OCI-LY1 (cell line): Measurements from ENCODE around the gene BATF.

Experiments
- H2AFZ ChIP-seq: fragments of 200-600 bp; sonication (generic), shearing (Covaris generic); 2 replicates; pipeline ENCODE4 v1.6.0; 2014; ENCODE audit warnings: antibody characterized with exemption, mild to moderate bottlenecking, low read length
- H3F3A ChIP-seq: fragments of 200-600 bp; sonication (generic), shearing (Covaris generic); 2 replicates; pipeline ENCODE4 v1.6.0; 2014; ENCODE audit warnings: mild to moderate bottlenecking, antibody characterized with exemption, low read length, moderate library complexity; ENCODE audit not compliant: insufficient read depth
- H3K27ac ChIP-seq: fragments of 200-600 bp; sonication (generic); 2 replicates; pipeline ENCODE4 v1.5.1; 2014; ENCODE audit warnings: low read length, mixed run types, mild to moderate bottlenecking, low read depth; ENCODE audit not compliant: poor library complexity, severe bottlenecking
- H3K27me3 ChIP-seq: fragments of 200-600 bp; sonication (generic); 2 replicates; pipeline ENCODE4 v1.6.0; 2014; ENCODE audit warnings: antibody characterized with exemption, mild to moderate bottlenecking, low read length, moderate library complexity; ENCODE audit not compliant: insufficient read depth
- H3K36me3 ChIP-seq: fragments of 200-600 bp; sonication (generic); 2 replicates; pipeline ENCODE4 v1.6.1; 2014; ENCODE audit warnings: mild to moderate bottlenecking, antibody characterized with exemption, low read length, moderate library complexity, mixed read lengths; ENCODE audit not compliant: insufficient read depth
- H3K4me1 ChIP-seq: fragments of 200-600 bp; sonication (generic); 2 replicates; pipeline ENCODE4 v1.5.1; 2014; ENCODE audit warnings: mild to moderate bottlenecking, low read length, moderate library complexity; ENCODE audit not compliant: insufficient read depth, severe bottlenecking
- H3K4me2 ChIP-seq: fragments of 200-600 bp; sonication (generic), shearing (Covaris generic); 2 replicates; pipeline ENCODE4 v1.6.1; 2014; ENCODE audit warnings: low read length
- H3K4me3 ChIP-seq: fragments of 200-600 bp; sonication (generic); 2 replicates; pipeline ENCODE4 v1.5.1; 2014; ENCODE audit warnings: low read length, low read depth, mild to moderate bottlenecking, mixed read lengths; ENCODE audit not compliant: poor library complexity, severe bottlenecking
- H3K79me2 ChIP-seq: fragments of 200-600 bp; shearing (Covaris generic); 2 replicates; pipeline ENCODE4 v1.6.1; 2016; ENCODE audit warnings: mixed run types, low read length, mixed read lengths; ENCODE audit not compliant: insufficient read depth
- H3K9ac ChIP-seq: fragments of 200-600 bp; sonication (generic), shearing (Covaris generic); 2 replicates; pipeline ENCODE4 v1.6.1; 2014; ENCODE audit warnings: mild to moderate bottlenecking, low read length, mixed read lengths
- H3K9me2 ChIP-seq: fragments of 200-600 bp; sonication (generic), shearing (Covaris generic); 2 replicates; pipeline ENCODE4 v1.6.1; 2014; ENCODE audit warnings: low read depth, mild to moderate bottlenecking, low read length, mixed read lengths
- H3K9me3 ChIP-seq: fragments of 200-600 bp; shearing (Covaris generic); 2 replicates; pipeline ENCODE4 v1.6.1; 2014; ENCODE audit warnings: low read length, mixed read lengths
- H4K20me1 ChIP-seq: fragments of 200-600 bp; sonication (generic), shearing (Covaris generic); 2 replicates; pipeline ENCODE4 v1.6.0; 2016; ENCODE audit warnings: mild to moderate bottlenecking, low read length; ENCODE audit not compliant: insufficient read depth
- EZH2 ChIP-seq: fragments of 200-600 bp; sonication (generic), shearing (Covaris generic); IDR thresholded peaks from 2 replicates; pipeline ENCODE4 v1.8.0; 2017; ENCODE audit warnings: borderline replicate concordance, mixed run types, mild to moderate bottlenecking, antibody characterized with exemption, low read length, moderate library complexity, mixed read lengths
- TF ChIP-seq, protein P1 (sequence below): fragments of 200-600 bp; sonication (generic), shearing (Covaris generic); IDR thresholded peaks from 2 replicates; pipeline ENCODE4 v1.5.1; 2017; ENCODE audit warnings: mild to moderate bottlenecking, antibody characterized with exemption, low read length, moderate library complexity, mixed read lengths

Gene BATF

DNA sequence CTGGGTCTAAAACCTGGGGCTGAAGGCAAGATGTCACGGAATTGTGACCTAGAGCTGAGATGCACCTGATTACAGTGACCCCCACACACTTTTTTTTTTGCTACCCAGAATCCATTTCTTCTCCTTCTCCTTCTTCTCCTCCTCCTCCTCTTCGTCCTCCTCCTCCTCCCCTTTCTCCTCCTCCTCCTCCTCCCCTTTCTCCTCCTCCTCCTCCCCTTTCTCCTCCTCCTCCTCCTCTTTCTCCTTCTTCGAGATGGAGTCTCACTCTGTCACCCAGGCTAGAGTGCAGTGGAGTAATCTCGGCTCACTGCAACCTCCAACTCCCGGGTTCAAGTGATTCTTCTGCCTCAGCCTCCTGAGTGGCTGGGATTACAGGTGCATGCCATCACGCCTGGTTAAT is 36.8 kb downstream of the BATF start:
- no peak overlapping the region for H2AFZ ChIP-seq
- no peak overlapping the region for H3K4me3 ChIP-seq
- no peak overlapping the region for H3K27ac ChIP-seq
- H4K20me1 ChIP-seq, result no peaks in the 10 kb centered on the region
- TF ChIP-seq EZH2, result no peak
- TF ChIP-seq, protein P1, sequence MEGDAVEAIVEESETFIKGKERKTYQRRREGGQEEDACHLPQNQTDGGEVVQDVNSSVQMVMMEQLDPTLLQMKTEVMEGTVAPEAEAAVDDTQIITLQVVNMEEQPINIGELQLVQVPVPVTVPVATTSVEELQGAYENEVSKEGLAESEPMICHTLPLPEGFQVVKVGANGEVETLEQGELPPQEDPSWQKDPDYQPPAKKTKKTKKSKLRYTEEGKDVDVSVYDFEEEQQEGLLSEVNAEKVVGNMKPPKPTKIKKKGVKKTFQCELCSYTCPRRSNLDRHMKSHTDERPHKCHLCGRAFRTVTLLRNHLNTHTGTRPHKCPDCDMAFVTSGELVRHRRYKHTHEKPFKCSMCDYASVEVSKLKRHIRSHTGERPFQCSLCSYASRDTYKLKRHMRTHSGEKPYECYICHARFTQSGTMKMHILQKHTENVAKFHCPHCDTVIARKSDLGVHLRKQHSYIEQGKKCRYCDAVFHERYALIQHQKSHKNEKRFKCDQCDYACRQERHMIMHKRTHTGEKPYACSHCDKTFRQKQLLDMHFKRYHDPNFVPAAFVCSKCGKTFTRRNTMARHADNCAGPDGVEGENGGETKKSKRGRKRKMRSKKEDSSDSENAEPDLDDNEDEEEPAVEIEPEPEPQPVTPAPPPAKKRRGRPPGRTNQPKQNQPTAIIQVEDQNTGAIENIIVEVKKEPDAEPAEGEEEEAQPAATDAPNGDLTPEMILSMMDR, result no peak
- no peaks in the 10 kb centered on the region for H3K4me1 ChIP-seq
- H3K79me2 ChIP-seq, result no peaks in the 10 kb centered on the region
- H3K27me3 ChIP-seq, result no peaks in the 10 kb centered on the region
- H3K9me3 ChIP-seq, result no peaks in the 10 kb centered on the region
- no peaks in the 10 kb centered on the region for H3K36me3 ChIP-seq
- no peak overlapping the region for H3K9ac ChIP-seq
- no peaks in the 10 kb centered on the region for H3K9me2 ChIP-seq
- H3F3A ChIP-seq, result no peaks in the 10 kb centered on the region
- H3K4me2 ChIP-seq, result no peak overlapping the region

- no peaks in the 10 kb centered on the region for H3K27me3 ChIP-seq
Measured at GRCh38 chr14:75559451-75560222, 37.4 kb downstream of the BATF start.

GRCh38 chr14:75561013-75561432 is 38.8 kb downstream of the BATF start:
- H3K36me3 ChIP-seq, result no peaks in the 10 kb centered on the region
- H3K27me3 ChIP-seq, result no peaks in the 10 kb centered on the region

More at GRCh38 chr14:75559451-75560222, 37.4 kb downstream of the BATF start:
- Histone ChIP-seq H4K20me1 (no peaks in the 10 kb centered on the region), H3K9ac (no peak overlapping the region), H3K4me2 (no peak overlapping the region), H3K4me3 (no peak overlapping the region), H3K4me1 (no peaks in the 10 kb centered on the region), H3F3A (no peaks in the 10 kb centered on the region), H3K79me2 (no peaks in the 10 kb centered on the region), H2AFZ (no peak overlapping the region), H3K27ac (no peak overlapping the region), H3K9me2 (no peaks in the 10 kb centered on the region), H3K36me3 (no peaks in the 10 kb centered on the region), H3K9me3 (no peaks in the 10 kb centered on the region)
- TF ChIP-seq EZH2, result no peak
- TF ChIP-seq, protein P1, result no peak

More at GRCh38 chr14:75561013-75561432, 38.8 kb downstream of the BATF start:
- no peak overlapping the region for H3K4me3 ChIP-seq
- H4K20me1 ChIP-seq, result no peaks in the 10 kb centered on the region
- H3K27ac ChIP-seq, result no peak overlapping the region
- H3K79me2 ChIP-seq, result no peaks in the 10 kb centered on the region
- no peak for TF ChIP-seq EZH2
- TF ChIP-seq, protein P1, result peak; percentile 87
- no peak overlapping the region for H3K9ac ChIP-seq
- no peaks in the 10 kb centered on the region for H3F3A ChIP-seq
- H3K4me2 ChIP-seq, result no peak overlapping the region
- no peak overlapping the region for H2AFZ ChIP-seq
- no peaks in the 10 kb centered on the region for H3K4me1 ChIP-seq
- no peaks in the 10 kb centered on the region for H3K9me2 ChIP-seq
- H3K9me3 ChIP-seq, result no peaks in the 10 kb centered on the region
